GM12878 (cell line): Measurements from ENCODE around the gene GGT5. TPM values are rescaled to one million over a fixed set of nuclear protein-coding genes. Genes with fewer than 3 reads are reported as not detected.

ENCODE experiments used
- ATAC-seq: fragments of 200-7000 bp; cut with Tn5 transposase; 3 replicates; pipeline ENCODE4 v1.9.1; 2020; ENCODE audit warnings: mild to moderate bottlenecking, moderate library complexity
- BruUV-seq: library from RNA; stranded (reverse); fragments of 400-500 nt; replicated peaks from 2 replicates; lab custom pipeline; 2021; lab: Mats Ljungman, UMichigan
- CTCF ChIA-PET: fragments of 300-600 bp; sonication (Branson Sonifier 250); formaldehyde crosslinking; extraction: SDS; loops from one replicate; lab custom pipeline; 2021; ENCODE audit warnings: inconsistent platforms; lab: Yijun Ruan, JAX
- POLR2A ChIA-PET: fragments of 350-600 bp; formaldehyde crosslinking; extraction: SDS; loops from one replicate; lab custom pipeline; 2021; ENCODE audit warnings: inconsistent platforms; lab: Charles Lee
- RAD21 ChIA-PET: fragments of 300-600 bp; sonication (Branson Sonifier 250); formaldehyde crosslinking; loops from one replicate; lab custom pipeline; 2023; ENCODE audit warnings: antibody characterized with exemption; ENCODE audit not compliant: unreplicated experiment; lab: Charles Lee
- SMC1A ChIA-PET: fragments of 300-600 bp; sonication (Branson Sonifier 250); formaldehyde crosslinking; loops from one replicate; lab custom pipeline; 2023; ENCODE audit not compliant: unreplicated experiment, uncharacterized antibody; lab: Charles Lee
- DNase-seq: peaks from one replicate; pipeline ENCODE4 v3.0.0-alpha.2; 2011; ENCODE audit warnings: low read depth, low spot score
- FAIRE-seq: peaks from 3 replicates; lab custom pipeline; 2011; peaks lifted over from hg19 to GRCh38; lab: Jason Lieb, UNC
- H2AFZ ChIP-seq: 2 replicates; pipeline ENCODE4 v1.6.0; 2011; ENCODE audit warnings: low read depth, low read length, control low read depth; ENCODE audit not compliant: control insufficient read depth
- H3K27ac ChIP-seq: 2 replicates; pipeline ENCODE4 v1.5.1; 2011; ENCODE audit warnings: control low read depth; ENCODE audit not compliant: control insufficient read depth, insufficient read depth
- H3K27me3 ChIP-seq, 2 experiments: replicated peaks in 1 of 2; 2 replicates each; pipeline versions ENCODE4 v1.6.0 to v1.6.1; 2011; ENCODE audit warnings: low read length in 1 of 2; ENCODE audit not compliant: control insufficient read depth in 2 of 2, insufficient read depth in 2 of 2
- H3K36me3 ChIP-seq, 2 experiments: 2 replicates each; pipeline ENCODE4 v1.5.1; 2011; ENCODE audit warnings: low read length in 1 of 2; ENCODE audit not compliant: control insufficient read depth in 2 of 2, insufficient read depth in 2 of 2
- H3K4me1 ChIP-seq: 2 replicates; pipeline ENCODE4 v1.6.1; 2011; ENCODE audit warnings: mild to moderate bottlenecking, low read length, moderate library complexity, mixed read lengths; ENCODE audit not compliant: control insufficient read depth, insufficient read depth
- H3K4me2 ChIP-seq: 2 replicates; pipeline ENCODE4 v1.6.0; 2011; ENCODE audit warnings: control low read depth; ENCODE audit not compliant: control insufficient read depth, insufficient read depth
- H3K4me3 ChIP-seq: fragments of 200-600 bp; sonication (generic); 2 replicates; pipeline ENCODE4 v1.5.1; 2016
- H3K79me2 ChIP-seq: 2 replicates; pipeline ENCODE4 v1.6.0; 2011; ENCODE audit warnings: low read length; ENCODE audit not compliant: control insufficient read depth, insufficient read depth
- H3K9ac ChIP-seq: 2 replicates; pipeline ENCODE4 v1.8.0; 2011; ENCODE audit warnings: low read length, control low read depth, mixed read lengths; ENCODE audit not compliant: control insufficient read depth, insufficient read depth
- H3K9me3 ChIP-seq: replicated peaks from 3 replicates; pipeline ENCODE4 v1.5.1; 2011; ENCODE audit warnings: mild to moderate bottlenecking, low read length; ENCODE audit not compliant: control insufficient read depth, insufficient read depth
- H4K20me1 ChIP-seq: 2 replicates; pipeline ENCODE4 v1.6.0; 2011; ENCODE audit not compliant: control insufficient read depth, insufficient read depth
- ATF3 ChIP-seq: IDR thresholded peaks from 2 replicates; pipeline ENCODE4 v1.6.1; 2011; ENCODE audit warnings: low read depth, mild to moderate bottlenecking, low read length, moderate library complexity, borderline replicate concordance; ENCODE audit errors: extremely low read depth
- HSF1 ChIP-seq: fragments of 150-350 bp; IDR thresholded peaks from 2 replicates; pipeline ENCODE4 v1.6.1; 2014; ENCODE audit warnings: mild to moderate bottlenecking, low read depth, low read length
- IRF5 ChIP-seq: fragments of 450-650 bp; IDR thresholded peaks from 2 replicates; pipeline ENCODE4 v1.6.1; 2017; ENCODE audit warnings: borderline replicate concordance
- KAT2A ChIP-seq: conservative IDR thresholded peaks from 2 replicates; pipeline ENCODE4 v1.6.1; 2011; ENCODE audit warnings: low read depth, low read length; ENCODE audit not compliant: control insufficient read depth
- RCOR1 ChIP-seq: conservative IDR thresholded peaks from 2 replicates; pipeline ENCODE4 v1.6.1; 2012; ENCODE audit warnings: low read depth, low read length, improper control_type of control experiment
- SIN3A ChIP-seq: IDR thresholded peaks from 2 replicates; pipeline ENCODE4 v1.6.1; 2012; ENCODE audit warnings: low read depth, low read length, improper control_type of control experiment
- SUZ12 ChIP-seq: fragments of 200-600 bp; sonication (generic); IDR thresholded peaks from one replicate; pipeline ENCODE4 v1.6.1; 2018; ENCODE audit warnings: antibody characterized with exemption, mild to moderate bottlenecking; ENCODE audit not compliant: unreplicated experiment
- WGBS: methylation state at CpG from one replicate; pipeline ENCODE4 v1.1.6; 2016; ENCODE audit warnings: low lambda C conversion rate; ENCODE audit not compliant: insufficient replicate concordance, insufficient coverage; ENCODE audit errors: missing lambda C conversion rate; 5-methylcytosine and 5-hydroxymethylcytosine counted together
- in situ Hi-C: fragments of 300-500 bp; cut with MboI; formaldehyde crosslinking; loops from 9 replicates; pipeline ENCODE4 v1.14.3; 2018; ENCODE audit warnings: mixed read lengths
- intact Hi-C: fragments of 100-400 bp; cut with micrococcal nuclease; formaldehyde crosslinking; loops from one replicate; pipeline ENCODE4 v1.14.2; 2022; ENCODE audit not compliant: unreplicated experiment
- polyA plus RNA-seq, 11 experiments: library from polyadenylated mRNA; depleted of rRNA in 4 of 11; unstranded in 6 of 11; stranded (reverse) in 5 of 11; fragments of >200 nt; fragmentation: Nextera tagmentation in 4 of 11; fragmentation: Illumina TruSeq in 1 of 11; extraction: Ambion mirVana in 4 of 11; extraction: Trizol in 1 of 11; gene quantifications; 1 replicate in 1 of 11; 2 replicates in 10 of 11; pipeline versions ENCODE4 v1.2.1 to v1.2.3, GENCODE V29; 2011 to 2016; ENCODE audit warnings: inconsistent platforms in 2 of 11, missing spikeins in 2 of 11, low read depth in 1 of 11
- total RNA-seq, 4 experiments: library from RNA; depleted of rRNA in 3 of 4; stranded (reverse); fragments of >200 nt in 3 of 4; fragmentation: Illumina TruSeq in 1 of 4; extraction: Trizol in 1 of 4; gene quantifications; 2 replicates each; pipeline versions ENCODE4 v1.2.1 to v1.2.3, GENCODE V29; 2013 to 2021

GGT5 gene
- total and polyA plus RNA-seq, 10 of the 15 experiments (the other 5 are each of a cell fraction or from before 2014, with no cell fraction given), result 0.34 TPM; not detected in 9

GRCh38 chr22:24224468-24224867, 20.4 kb downstream of the GGT5 start:
- Histone ChIP-seq H4K20me1 (no peaks in the 10 kb centered on the region), H3K4me2 (no peak overlapping the region), H3K79me2 (no peaks in the 10 kb centered on the region), H3K27me3 (no peaks in the 10 kb centered on the region; a peak in 1 of 4 replicates), H3K4me3 (no peak overlapping the region), H3K9me3 (peaks cover 3% of the 10 kb centered on the region; the same call in 1 of the 3 replicates), H3K27ac (no peak overlapping the region), H2AFZ (no peak overlapping the region), H3K36me3 (no peaks in the 10 kb centered on the region), H3K4me1 (no peaks in the 10 kb centered on the region), H3K9ac (no peak overlapping the region)
- POLR2A ChIA-PET, result interaction anchor here (0.5 kb wide), 1 partner anchor 141 kb away, joined by 4 read pairs; no protein-coding TSS in a partner anchor
- no peak for DNase-seq
- intact Hi-C loops, result no loop called here
- RAD21 ChIA-PET, result no interaction called here
- no peak for FAIRE-seq
- TF ChIP-seq SUZ12 (no peak), ATF3 (no peak), IRF5 (no peak), HSF1 (no peak), KAT2A (no peak), RCOR1 (no peak), SIN3A (no peak)
- no peak for ATAC-seq
- BruUV-seq, result no TSS peak
- SMC1A ChIA-PET, result no interaction called here
- CTCF ChIA-PET, result no interaction called here
- WGBS, result 95% methylated on average over 1 of the region's 1 CpG
- in situ Hi-C loops, result no loop called here
